NT2/D1 (cell line): Measurements from ENCODE around the gene TMEM45A.

Experiments
- SUZ12 ChIP-seq: IDR thresholded peaks from 2 replicates; pipeline ENCODE4 v1.6.1; 2011; ENCODE audit not compliant: insufficient read length, insufficient read depth; ENCODE audit errors: extremely low read depth
- YY1 ChIP-seq: IDR thresholded peaks from 2 replicates; pipeline ENCODE4 v1.6.1; 2011; ENCODE audit not compliant: insufficient read length, insufficient read depth
- ZNF274 ChIP-seq: IDR thresholded peaks from 2 replicates; pipeline ENCODE4 v1.6.1; 2011; ENCODE audit warnings: mild to moderate bottlenecking, low read depth, low read length

GRCh38 chr3:100556673-100557310 is 64.4 kb downstream of the TMEM45A start:
- no peak for TF ChIP-seq YY1
- no peak for TF ChIP-seq ZNF274
- TF ChIP-seq SUZ12 = no peak
